H1 (cell line): ENCODE results near the gene SGCE. TPM values are rescaled to one million over a fixed set of nuclear protein-coding genes. Genes with fewer than 3 reads are reported as not detected.

Source experiments
- CHD2 ChIP-seq: IDR thresholded peaks from 2 replicates; pipeline ENCODE4 v1.6.1; 2012; ENCODE audit warnings: low read length, improper control_type of control experiment
- CHD7 ChIP-seq: fragments of 300-600 bp; sonication (generic); IDR thresholded peaks from 2 replicates; pipeline ENCODE4 v1.7.1; 2012; ENCODE audit warnings: low read length, moderate library complexity, mild to moderate bottlenecking, inconsistent platforms; ENCODE audit not compliant: insufficient replicate concordance
- CTBP2 ChIP-seq: IDR thresholded peaks from 2 replicates; pipeline ENCODE4 v1.7.0; 2011; ENCODE audit warnings: borderline replicate concordance, mild to moderate bottlenecking, moderate library complexity, mixed read lengths, low read length; ENCODE audit not compliant: insufficient read depth, insufficient read length
- EGR1 ChIP-seq: IDR thresholded peaks from 2 replicates; pipeline ENCODE4 v1.6.1; 2011; ENCODE audit warnings: low read depth, low read length, borderline replicate concordance
- EZH2 ChIP-seq: fragments of 200-600 bp; sonication (generic); IDR thresholded peaks from 2 replicates; pipeline ENCODE4 v1.7.1; 2012; ENCODE audit warnings: low read depth, mild to moderate bottlenecking, moderate library complexity, low read length, inconsistent platforms; ENCODE audit not compliant: severe bottlenecking
- TCF12 ChIP-seq: IDR thresholded peaks from 2 replicates; pipeline ENCODE4 v1.6.1; 2011; ENCODE audit warnings: low read depth, mild to moderate bottlenecking, low read length
- polyA plus RNA-seq, 7 experiments: library from polyadenylated mRNA; depleted of rRNA in 3 of 7; stranded (reverse) in 5 of 7; unstranded in 2 of 7; fragments of >200 nt in 5 of 7; fragments of 200-250 nt in 2 of 7; gene quantifications; 1 replicate in 5 of 7; 2 replicates in 1 of 7; 4 replicates in 1 of 7; pipeline versions ENCODE4 v1.2.1 to v1.2.3, GENCODE V29; 2011 to 2013; ENCODE audit warnings: missing spikeins in 2 of 7, mixed read lengths in 2 of 7
- total RNA-seq: library from RNA; stranded (reverse); fragmentation: NEBNext Ultra II Directional; extraction: Animal tissue kit (Norgen Biotek cat#: 25700); gene quantifications from 2 replicates; pipeline ENCODE4 v1.2.1, GENCODE V29; 2021

SGCE gene
- total and polyA plus RNA-seq, 2 of the 8 experiments (the other 6 are each of a cell fraction or from before 2014, with no cell fraction given) = 12.8 to 25.0 TPM

- TF ChIP-seq CHD7 (no peak), EZH2 (no peak), CTBP2 (no peak), TCF12 (no peak), EGR1 (no peak), CHD2 (no peak)
Observed at GRCh38 chr7:94616855-94617254, 39.1 kb downstream of the SGCE start (continued).
